NCI-H187 treated with DMSO at 0.1 percent for 48 hours (cell line): ENCODE data around the gene DNM3.
A peak's percentile ranks its signal among the peaks of the same experiment; 100 is the strongest.

Experiments
- DNase-seq: peaks from one replicate; lab custom pipeline; 2025; lab: John Stamatoyannopoulos, UW

DNM3 gene

GRCh38 chr1:172107316-172107975 is 266.1 kb downstream of the DNM3 start:
- no peak for DNase-seq

- no peak for DNase-seq
Observed at GRCh38 chr1:172108161-172108893, 267.0 kb downstream of the DNM3 start.

DNA sequence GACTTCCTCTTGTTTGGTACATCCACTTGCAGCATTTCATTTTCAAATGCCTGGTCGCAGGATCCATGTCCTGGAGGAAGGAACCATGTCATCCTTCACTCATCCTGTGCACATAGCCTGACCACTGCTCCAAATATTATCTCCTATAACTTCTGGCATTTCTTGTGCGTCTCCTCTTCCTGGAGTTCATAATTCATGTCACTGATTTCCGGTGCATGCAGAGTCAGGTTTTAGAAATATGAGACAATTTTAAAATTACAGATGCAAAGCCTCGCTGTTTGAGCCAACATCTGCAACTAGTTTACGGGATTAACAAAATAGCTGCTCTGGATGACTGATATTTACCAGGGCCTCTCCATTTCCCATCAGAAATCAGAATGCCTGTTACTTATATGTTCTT is 268.1 kb downstream of the DNM3 start:
- DNase-seq = no peak

DNA sequence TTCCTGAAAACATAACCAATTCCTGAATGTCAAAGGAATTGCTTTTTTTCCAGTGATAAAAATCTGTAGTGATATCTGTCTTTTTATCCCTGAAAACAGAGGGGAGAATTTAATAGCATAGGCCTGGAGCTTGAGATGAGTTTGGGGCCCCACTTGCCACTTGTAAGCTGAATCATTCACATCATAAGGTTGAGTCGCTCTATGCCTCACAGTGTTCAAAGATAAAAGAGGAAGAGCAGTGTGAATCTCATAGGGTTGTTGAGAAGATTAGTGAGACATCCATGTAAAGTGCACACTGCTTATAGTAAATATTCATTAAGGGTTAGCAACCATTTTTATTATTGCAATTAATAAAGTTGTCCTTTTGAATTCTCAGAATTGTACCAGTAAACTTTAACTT is 271.3 kb downstream of the DNM3 start:
- DNase-seq = no peak

DNA sequence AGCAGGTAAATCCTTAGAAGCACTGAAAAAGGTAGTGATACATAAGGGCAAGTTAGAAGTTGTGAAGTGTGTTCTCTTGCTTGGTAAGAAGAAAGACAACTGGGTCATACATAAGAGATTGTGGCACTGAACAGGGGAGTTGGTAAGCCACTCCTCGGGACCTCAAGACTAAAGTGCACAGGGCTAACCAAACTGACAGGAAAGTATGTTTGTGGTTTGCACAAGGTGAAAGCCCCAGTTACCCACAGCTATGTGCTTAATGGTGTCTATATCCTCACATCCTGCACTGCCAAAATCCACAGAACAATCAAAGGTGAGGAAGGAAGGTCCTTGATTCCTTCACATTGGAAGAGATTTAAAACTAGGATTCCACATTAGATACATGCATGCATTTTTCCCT is 276.5 kb downstream of the DNM3 start:
- no peak for DNase-seq

GRCh38 chr1:172118618-172119017 is 277.3 kb downstream of the DNM3 start:
- peak; percentile 69 for DNase-seq

- DNase-seq = no peak
Observed at GRCh38 chr1:172119184-172119583, 277.9 kb downstream of the DNM3 start.

DNA sequence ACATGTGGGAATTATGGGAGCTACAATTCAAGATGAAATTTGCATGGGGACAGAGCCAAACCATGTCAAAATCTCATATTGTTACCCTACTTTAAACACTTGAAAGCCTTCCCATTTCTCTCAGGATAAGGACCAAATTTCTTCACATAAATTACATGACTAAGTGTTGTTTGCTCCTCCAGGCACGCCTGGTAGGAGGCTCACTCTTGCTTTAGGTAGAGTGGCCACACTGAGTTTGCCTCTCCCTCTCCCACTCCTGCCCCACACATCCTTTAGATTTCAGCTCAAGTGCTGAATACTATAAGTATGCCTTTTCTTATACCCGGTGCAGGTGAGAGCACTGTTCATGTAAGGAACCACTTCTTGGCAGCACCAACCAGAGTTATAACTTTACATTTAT is 279.1 kb downstream of the DNM3 start:
- no peak for DNase-seq

GRCh38 chr1:172121081-172121717 is 279.9 kb downstream of the DNM3 start:
- DNase-seq = no peak

DNA sequence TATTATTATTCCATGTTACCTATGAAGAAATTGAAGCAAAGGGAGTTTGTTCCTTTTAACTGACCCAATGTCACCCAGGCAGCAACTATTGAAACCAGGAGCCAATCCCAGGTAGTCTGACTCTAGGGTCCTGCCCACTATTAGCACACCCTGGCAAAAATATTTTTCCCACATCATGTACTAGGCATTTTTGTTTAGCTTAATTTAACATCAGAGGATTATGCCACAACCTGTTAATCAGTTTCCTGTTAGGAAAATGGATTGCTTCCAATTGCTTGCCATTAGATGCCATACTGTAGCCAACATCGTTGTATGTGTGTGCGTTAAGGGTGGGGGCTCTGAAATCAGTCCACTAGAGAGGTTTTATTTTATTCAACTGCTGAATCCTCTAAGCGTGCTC is 281.1 kb downstream of the DNM3 start:
- no peak for DNase-seq

- DNase-seq = no peak
Observed at GRCh38 chr1:172125250-172125649, 284.0 kb downstream of the DNM3 start.

GRCh38 chr1:172125812-172126430 is 284.6 kb downstream of the DNM3 start:
- DNase-seq = no peak

DNA sequence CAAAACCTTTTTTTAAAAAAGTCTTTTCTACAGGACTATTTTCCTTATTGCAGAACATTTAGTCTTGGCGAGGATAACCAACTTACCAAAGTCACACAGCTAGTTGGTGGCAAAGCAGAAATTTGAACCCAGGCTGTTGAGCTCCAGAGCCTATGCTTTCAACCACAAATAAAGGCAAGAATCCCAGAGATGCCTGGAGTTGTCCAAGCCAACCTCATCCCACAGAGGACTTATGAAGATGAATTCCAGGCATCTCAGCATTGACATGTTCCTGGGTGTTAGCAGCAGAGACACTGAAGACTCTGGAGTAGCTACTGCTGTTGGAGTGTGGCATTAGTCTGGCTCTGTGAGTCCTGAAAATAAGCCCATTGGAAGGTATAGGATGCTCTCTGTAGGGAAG is 291.5 kb downstream of the DNM3 start:
- no peak for DNase-seq

DNA sequence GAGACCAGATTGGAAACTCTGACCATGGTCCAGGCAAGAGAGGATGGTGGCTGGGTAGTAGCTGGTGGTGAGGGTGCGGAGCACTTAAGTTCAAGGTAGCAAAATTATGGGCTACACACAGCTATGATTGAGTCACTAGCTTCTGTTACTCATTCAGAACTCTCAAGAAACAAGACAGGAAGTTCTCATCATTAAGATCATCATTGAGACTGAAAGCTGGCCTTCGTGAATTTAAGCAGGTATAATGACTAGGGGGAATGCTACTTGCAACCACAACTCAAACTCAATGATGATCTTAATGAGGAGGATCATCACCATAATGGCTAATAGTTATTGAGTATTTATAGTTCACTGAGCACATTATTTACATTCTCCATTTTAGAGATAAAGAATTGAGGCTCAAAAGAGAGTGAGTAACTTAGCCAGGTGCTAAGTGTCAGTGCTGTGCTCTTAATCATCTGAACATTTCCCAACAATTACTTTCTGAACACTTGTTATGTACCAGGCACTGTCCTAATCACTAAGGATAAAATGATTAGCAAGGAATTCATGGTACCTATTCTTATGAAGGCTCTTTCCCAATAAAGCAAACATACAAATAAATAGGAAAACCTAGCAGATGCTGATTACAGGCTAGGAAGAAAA is 292.9 kb downstream of the DNM3 start:
- no peak for DNase-seq

DNA sequence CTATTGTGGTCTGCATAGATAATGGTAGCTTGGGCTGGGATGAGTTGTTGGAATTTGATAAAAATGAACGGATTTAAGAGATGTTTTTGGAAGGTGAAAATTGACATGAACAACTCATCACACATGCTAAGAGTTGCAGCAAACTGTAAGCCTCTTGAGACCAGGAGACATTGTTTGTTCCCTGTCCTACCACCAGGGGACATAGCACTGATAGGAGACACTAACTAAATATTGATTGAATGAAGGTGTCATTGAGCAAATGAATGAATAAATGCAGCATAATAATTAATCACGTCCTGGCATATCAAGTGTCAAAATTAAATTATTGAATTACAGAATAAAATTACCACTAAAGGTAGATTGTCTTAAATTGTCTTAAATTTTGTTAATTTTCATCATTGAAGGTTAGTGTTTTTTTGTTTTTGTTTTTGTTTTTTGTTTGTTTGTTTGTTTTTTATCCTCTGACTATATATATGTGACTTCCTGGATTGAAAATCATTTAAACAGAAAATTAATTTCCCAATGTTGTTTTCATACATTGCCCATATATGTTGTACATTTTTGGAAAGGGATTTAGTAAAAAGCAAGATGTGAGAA is 293.9 kb downstream of the DNM3 start:
- DNase-seq = no peak

DNA sequence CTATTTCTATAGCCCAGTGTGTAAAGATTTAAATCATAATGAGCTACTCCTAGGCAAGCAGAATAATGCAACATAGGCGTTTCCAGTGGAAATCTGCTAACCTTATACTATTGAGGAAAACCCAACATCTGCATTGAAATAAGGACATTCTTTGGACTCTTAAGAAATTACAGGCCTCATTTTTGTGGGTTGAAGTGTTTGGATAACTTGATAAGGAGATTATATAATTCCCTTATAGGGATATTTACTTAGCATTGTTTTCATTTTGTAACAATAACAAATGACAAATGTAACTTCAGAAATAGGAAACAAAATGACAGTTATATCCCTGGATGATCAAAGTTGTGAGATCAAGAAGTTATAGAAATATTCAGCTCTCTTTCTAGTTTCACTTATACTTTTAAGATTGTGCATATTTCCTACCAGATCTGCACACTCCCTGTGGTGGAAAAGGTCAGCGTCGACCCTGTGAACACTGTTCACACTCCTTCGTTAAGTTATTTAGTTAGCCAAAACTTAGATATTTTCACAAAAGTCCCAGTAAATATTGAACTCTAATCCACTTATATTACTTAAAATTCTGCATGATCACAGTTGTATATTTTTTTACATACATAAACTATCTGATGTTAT is 294.8 kb downstream of the DNM3 start:
- no peak for DNase-seq

DNA sequence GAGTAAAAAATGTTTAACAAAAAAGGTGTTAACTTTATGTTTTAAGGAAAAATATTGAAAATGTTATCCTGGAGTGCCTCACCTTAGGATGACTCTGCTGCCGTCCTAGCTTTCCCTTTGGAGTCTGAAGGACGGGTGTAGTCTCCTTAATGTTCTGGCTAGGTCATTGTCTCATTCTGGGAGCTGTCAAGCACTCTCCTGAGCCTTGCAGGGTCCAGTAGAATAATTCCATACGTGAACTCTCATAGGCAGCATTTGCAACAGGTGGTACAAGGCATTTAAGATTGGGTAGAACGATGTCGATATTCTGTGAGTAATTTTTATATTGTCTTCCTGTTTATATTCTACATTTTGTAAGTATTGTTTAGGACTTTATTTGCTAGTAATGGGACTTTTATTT is 295.6 kb downstream of the DNM3 start:
- DNase-seq = no peak

GRCh38 chr1:172137703-172138454 is 296.6 kb downstream of the DNM3 start:
- DNase-seq = no peak

DNA sequence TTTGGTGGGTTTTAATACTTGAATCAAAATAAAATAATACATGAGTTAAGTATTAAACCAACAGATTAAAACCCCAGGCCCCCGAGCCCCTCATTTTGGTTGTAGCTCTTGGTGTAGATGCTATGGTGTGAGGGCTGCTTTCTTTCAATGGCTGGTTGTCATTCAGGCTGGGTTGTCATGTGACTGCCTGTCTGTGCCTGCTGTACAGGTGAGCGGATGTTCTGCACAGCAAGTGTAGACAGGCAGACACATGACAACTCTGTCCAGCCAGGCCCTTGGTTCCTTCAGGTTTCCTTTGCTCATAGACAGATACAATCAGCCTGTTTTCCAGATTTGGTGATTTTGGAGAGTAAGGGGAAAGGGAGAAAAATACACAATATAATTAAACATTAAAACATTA is 297.3 kb downstream of the DNM3 start:
- DNase-seq = no peak

GRCh38 chr1:172139196-172139595 is 297.9 kb downstream of the DNM3 start:
- no peak for DNase-seq

- DNase-seq = no peak
Observed at GRCh38 chr1:172140072-172140471, 298.8 kb downstream of the DNM3 start.
